ENCODE data around the gene LGALS16.
A peak's percentile ranks its signal among the peaks of the same experiment; 100 is the strongest.
"Not testable (repeated sequence)": the region's sequence is repeated elsewhere in the genome, so short reads cannot be mapped to it uniquely, and the experiment has no call there.

The LGALS16 gene

DNA sequence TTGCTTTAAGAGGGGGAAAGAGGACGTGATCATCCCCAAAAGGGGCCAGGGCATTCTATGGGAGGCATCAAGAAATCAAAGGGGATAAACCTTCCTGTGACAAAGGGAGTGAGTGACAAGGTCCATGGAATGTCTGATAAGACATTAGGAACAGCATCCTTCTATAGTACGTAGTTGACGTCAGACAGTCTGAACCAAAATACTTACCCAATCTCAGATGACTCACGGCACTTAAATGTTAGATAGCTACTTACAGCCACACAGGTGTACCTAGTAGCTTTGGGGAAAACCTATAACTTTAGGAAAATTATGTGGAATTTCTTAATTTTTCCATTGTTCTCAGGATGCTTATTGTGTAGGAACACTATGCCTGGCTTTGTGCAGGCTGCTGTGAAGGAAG, 4.9 kb downstream of the LGALS16 start:
- no peak overlapping the region for H3K4me3 ChIP-seq (ENCODE audit: low read length)
- DNase-seq (ENCODE audit: low read depth) = no peak
- TF ChIP-seq, protein P1, sequence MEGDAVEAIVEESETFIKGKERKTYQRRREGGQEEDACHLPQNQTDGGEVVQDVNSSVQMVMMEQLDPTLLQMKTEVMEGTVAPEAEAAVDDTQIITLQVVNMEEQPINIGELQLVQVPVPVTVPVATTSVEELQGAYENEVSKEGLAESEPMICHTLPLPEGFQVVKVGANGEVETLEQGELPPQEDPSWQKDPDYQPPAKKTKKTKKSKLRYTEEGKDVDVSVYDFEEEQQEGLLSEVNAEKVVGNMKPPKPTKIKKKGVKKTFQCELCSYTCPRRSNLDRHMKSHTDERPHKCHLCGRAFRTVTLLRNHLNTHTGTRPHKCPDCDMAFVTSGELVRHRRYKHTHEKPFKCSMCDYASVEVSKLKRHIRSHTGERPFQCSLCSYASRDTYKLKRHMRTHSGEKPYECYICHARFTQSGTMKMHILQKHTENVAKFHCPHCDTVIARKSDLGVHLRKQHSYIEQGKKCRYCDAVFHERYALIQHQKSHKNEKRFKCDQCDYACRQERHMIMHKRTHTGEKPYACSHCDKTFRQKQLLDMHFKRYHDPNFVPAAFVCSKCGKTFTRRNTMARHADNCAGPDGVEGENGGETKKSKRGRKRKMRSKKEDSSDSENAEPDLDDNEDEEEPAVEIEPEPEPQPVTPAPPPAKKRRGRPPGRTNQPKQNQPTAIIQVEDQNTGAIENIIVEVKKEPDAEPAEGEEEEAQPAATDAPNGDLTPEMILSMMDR (conservative IDR thresholded peaks at IDR 0.05; ENCODE audit: low read length) = no peak

DNA sequence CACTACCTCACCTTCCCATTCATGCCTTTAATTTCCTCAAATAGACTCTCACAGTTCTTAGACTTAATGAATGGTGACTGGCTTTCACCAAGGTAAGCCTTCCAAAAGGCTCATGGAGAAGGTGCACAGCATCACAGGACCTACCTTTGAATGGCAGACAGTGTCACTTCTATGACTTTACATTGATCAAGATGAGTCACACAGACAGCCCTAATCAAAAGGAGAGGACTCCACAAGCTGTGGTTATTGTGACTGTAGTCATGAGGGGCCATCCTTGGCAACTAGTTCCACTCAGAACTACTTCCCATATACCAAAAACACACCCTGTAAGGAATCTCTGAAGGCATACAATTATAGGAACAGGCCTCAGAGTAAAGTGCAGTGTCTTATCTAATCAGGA, 5.9 kb downstream of the LGALS16 start:
- no peak for DNase-seq (ENCODE audit: low read depth)
- no peak overlapping the region for H3K4me3 ChIP-seq (ENCODE audit: low read length)
- TF ChIP-seq, protein P1 (conservative IDR thresholded peaks at IDR 0.05; ENCODE audit: low read length) = no peak

GRCh38 chr19:39669860-39670259, 14.1 kb downstream of the LGALS16 start:
- not testable (repeated sequence) for H3K4me3 ChIP-seq (ENCODE audit: low read length); DNase-seq (ENCODE audit: low read depth)

- DNase-seq (ENCODE audit: low read depth) = no peak
Measured at GRCh38 chr19:39670998-39671397, 15.3 kb downstream of the LGALS16 start.

GRCh38 chr19:39671739-39672363, 16.1 kb downstream of the LGALS16 start:
- TF ChIP-seq, protein P1 (conservative IDR thresholded peaks at IDR 0.05; ENCODE audit: low read length) = peak; percentile 62
- peak; percentile 29 for DNase-seq (ENCODE audit: low read depth)
- H3K4me3 ChIP-seq (ENCODE audit: low read length) = no peak overlapping the region

More at GRCh38 chr19:39670998-39671397, 15.3 kb downstream of the LGALS16 start:
- TF ChIP-seq, protein P1 (conservative IDR thresholded peaks at IDR 0.05; ENCODE audit: low read length) = no peak
- H3K4me3 ChIP-seq (ENCODE audit: low read length) = no peak overlapping the region

GRCh38 chr19:39672473-39672872, 16.8 kb downstream of the LGALS16 start:
- no peak overlapping the region for H3K4me3 ChIP-seq (ENCODE audit: low read length)
- TF ChIP-seq, protein P1 (conservative IDR thresholded peaks at IDR 0.05; ENCODE audit: low read length) = no peak
- no peak for DNase-seq (ENCODE audit: low read depth)

DNA sequence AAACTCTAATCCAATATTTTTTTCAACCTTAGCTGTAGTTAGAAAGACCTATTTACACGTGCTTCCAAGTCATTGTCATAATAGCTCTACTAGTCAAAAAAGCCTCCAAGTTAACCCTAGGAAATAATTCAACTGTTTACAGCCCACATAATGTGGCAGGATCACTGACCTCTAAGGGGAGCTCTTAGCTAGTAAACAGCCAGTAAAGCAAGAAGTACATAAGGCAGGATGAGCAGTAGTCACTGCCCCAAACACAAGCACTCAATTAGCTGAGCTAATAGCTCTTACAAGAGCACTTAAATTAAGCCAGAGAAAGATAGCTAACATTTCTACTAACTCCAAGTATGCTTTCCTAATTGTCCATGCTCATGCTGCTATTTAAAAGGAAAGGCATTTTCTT, 18.1 kb downstream of the LGALS16 start:
- not testable (repeated sequence) for H3K4me3 ChIP-seq (ENCODE audit: low read length); DNase-seq (ENCODE audit: low read depth)

- DNase-seq (ENCODE audit: low read depth) = no peak
- no peak overlapping the region for H3K4me3 ChIP-seq (ENCODE audit: low read length)
- TF ChIP-seq, protein P1 (conservative IDR thresholded peaks at IDR 0.05; ENCODE audit: low read length) = no peak
Measured at GRCh38 chr19:39676004-39676403, 20.3 kb downstream of the LGALS16 start.

Measured in AG10803 (cell line).